Gastroesophageal sphincter (tissue), 4 donors: ENCODE data around the gene NPHS2. TPM values are rescaled to one million over a fixed set of nuclear protein-coding genes. Genes with fewer than 3 reads are reported as not detected.

Source experiments
- ATAC-seq: fragments of 150-250 bp; one replicate; pipeline ENCODE4 v1.9.1; 2016; ENCODE audit warnings: mild to moderate bottlenecking, moderate library complexity
- H3K27ac ChIP-seq, 4 donors: fragments of 200-600 bp; sonication (generic) in 3 of 4; 1 replicate in 3 of 4; 2 replicates in 1 of 4; pipeline ENCODE4 v1.5.1; 2016 to 2019
- H3K27me3 ChIP-seq: fragments of 200-600 bp; sonication (generic); one replicate; pipeline ENCODE4 v1.5.1; 2019
- H3K36me3 ChIP-seq, 2 donors: fragments of 200-600 bp; sonication (generic); one replicate each; pipeline ENCODE4 v1.5.1; 2019; ENCODE audit warnings: control low read depth in 1 of 2
- H3K4me1 ChIP-seq, 3 donors: fragments of 200-600 bp; sonication (generic); 1 replicate in 2 of 3; 2 replicates in 1 of 3; pipeline ENCODE4 v1.5.1; 2016 to 2019; ENCODE audit warnings: control low read depth in 2 of 3
- H3K4me3 ChIP-seq, 2 donors: fragments of 200-600 bp; sonication (generic); one replicate each; pipeline ENCODE4 v1.5.1; 2019; ENCODE audit warnings: mild to moderate bottlenecking in 1 of 2, moderate library complexity in 1 of 2
- H3K9me3 ChIP-seq, 3 donors: fragments of 200-600 bp; sonication (generic); one replicate each; pipeline ENCODE4 v1.5.1; 2017 to 2019; ENCODE audit warnings: control low read depth in 2 of 3
- EP300 ChIP-seq: sonication (generic); formaldehyde crosslinking; IDR thresholded peaks from one replicate; pipeline ENCODE4 v1.6.1; 2017; ENCODE audit warnings: antibody characterized with exemption, mild to moderate bottlenecking
- POLR2A ChIP-seq, 2 donors: fragments of 450-650 bp; IDR thresholded peaks; one replicate each; pipeline ENCODE4 v1.6.1; 2017; ENCODE audit warnings: antibody characterized with exemption in 2 of 2, mild to moderate bottlenecking in 2 of 2, moderate library complexity in 1 of 2
- POLR2AphosphoS5 ChIP-seq: sonication (generic); formaldehyde crosslinking; IDR thresholded peaks from one replicate; pipeline ENCODE4 v1.6.1; 2017; ENCODE audit warnings: antibody characterized with exemption
- WGBS, 2 donors: methylation state at CpG; one replicate each; pipeline ENCODE4 v1.1.5; 2018; ENCODE audit warnings: low coverage in 1 of 2; 5-methylcytosine and 5-hydroxymethylcytosine counted together
- small RNA-seq, 4 donors: library from RNA; depleted of rRNA; stranded (forward); fragments of <200 nt; gene quantifications; one replicate each; pipeline ENCODE3, GENCODE V24; 2016
- total RNA-seq, 4 donors: library from RNA; depleted of rRNA; stranded (reverse); fragments of >200 nt; gene quantifications; one replicate each; pipeline ENCODE4 v1.1.0, GENCODE V29; 2016
- TF ChIP-seq, protein P1 (sequence below), 4 experiments: fragments of 200-600 bp in 2 of 4; fragments of 450-650 bp in 2 of 4; sonication (generic) in 1 of 4; IDR thresholded peaks; one replicate each; pipeline ENCODE4 v1.5.1; 2017 to 2019; ENCODE audit warnings: antibody characterized with exemption in 4 of 4, mild to moderate bottlenecking in 2 of 4, moderate library complexity in 2 of 4

The NPHS2 gene
- total RNA-seq, 4 donors from 2014 or later = not detected

DNA sequence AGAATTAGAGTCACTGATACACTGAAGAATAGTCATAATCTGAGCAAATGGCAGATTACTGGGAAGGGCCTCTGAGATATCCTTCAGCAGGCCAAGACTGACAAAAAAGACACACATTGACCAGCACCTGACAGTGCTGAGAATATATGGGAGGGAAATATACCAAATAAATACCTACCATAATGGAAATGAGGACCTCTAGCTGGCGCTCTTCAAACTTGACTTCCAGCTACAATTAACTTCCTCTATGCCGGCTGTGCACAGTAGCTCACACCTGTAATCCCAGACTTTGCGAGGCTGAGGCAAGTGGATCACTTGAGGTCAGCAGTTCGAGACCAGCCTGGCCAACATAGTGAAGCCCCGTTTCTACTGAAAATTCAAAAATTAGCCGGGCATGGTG is 69.5 kb downstream of the NPHS2 start:
- Histone ChIP-seq H3K27me3 (no peaks in the 10 kb centered on the region), H3K4me3 (no peak overlapping the region), H3K9me3 (no peaks in the 10 kb centered on the region), H3K36me3 (no peaks in the 10 kb centered on the region), H3K27ac (no peak overlapping the region), H3K4me1 (no peaks in the 10 kb centered on the region)
- 86 to 100% methylated on average over 2 to 5 of the region's 6 CpGs for WGBS, 2 donors
- ATAC-seq = no peak
- TF ChIP-seq, protein P1, sequence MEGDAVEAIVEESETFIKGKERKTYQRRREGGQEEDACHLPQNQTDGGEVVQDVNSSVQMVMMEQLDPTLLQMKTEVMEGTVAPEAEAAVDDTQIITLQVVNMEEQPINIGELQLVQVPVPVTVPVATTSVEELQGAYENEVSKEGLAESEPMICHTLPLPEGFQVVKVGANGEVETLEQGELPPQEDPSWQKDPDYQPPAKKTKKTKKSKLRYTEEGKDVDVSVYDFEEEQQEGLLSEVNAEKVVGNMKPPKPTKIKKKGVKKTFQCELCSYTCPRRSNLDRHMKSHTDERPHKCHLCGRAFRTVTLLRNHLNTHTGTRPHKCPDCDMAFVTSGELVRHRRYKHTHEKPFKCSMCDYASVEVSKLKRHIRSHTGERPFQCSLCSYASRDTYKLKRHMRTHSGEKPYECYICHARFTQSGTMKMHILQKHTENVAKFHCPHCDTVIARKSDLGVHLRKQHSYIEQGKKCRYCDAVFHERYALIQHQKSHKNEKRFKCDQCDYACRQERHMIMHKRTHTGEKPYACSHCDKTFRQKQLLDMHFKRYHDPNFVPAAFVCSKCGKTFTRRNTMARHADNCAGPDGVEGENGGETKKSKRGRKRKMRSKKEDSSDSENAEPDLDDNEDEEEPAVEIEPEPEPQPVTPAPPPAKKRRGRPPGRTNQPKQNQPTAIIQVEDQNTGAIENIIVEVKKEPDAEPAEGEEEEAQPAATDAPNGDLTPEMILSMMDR (IDR thresholded peaks at IDR 0.05) = no peak
- TF ChIP-seq POLR2AphosphoS5 = no peak
- TF ChIP-seq POLR2A (IDR thresholded peaks at IDR 0.05) = no peak
- TF ChIP-seq EP300 = no peak

Small RNA genes within 50 kb of the gene (small RNA-seq; reads per million reads assigned to genes)
- gene RNU5F-2P = 0 to 0.26 (median 0) reads per million in 4 donors

Other genes with a start within 250 kb of the NPHS2 start
- gene AXDND1, start 210.0 kb downstream of the NPHS2 start, total RNA-seq = 1 to 10 TPM in 1 of 4 donors, under 1 TPM in 1, not detected in 2; 0.13 to 1.2 TPM
- under 1 TPM in 3 of 4 donors, not detected in 1; 0.13 to 0.27 (median 0.16) TPM for gene TDRD5, start 15.9 kb upstream of the NPHS2 start, total RNA-seq
- under 1 TPM in 2 of 4 donors, not detected in 2; 0.19 to 0.67 TPM for gene FAM163A, start 167.3 kb upstream of the NPHS2 start, total RNA-seq